ENCODE data around the gene RO60.

GRCh38 chr1:193042766-193043691 is 16.4 kb upstream of the RO60 start:
- no peak for TF ChIP-seq CTCF (IDR thresholded peaks at IDR 0.05)
- no peak for TF ChIP-seq POLR2A (IDR thresholded peaks at IDR 0.05)

All from lower leg skin (tissue), 3 donors.